ENCODE measurements around the gene TMTC1. TPM values are rescaled to one million over a fixed set of nuclear protein-coding genes. Genes with fewer than 3 reads are reported as not detected.
A peak's percentile ranks its signal among the peaks of the same experiment; 100 is the strongest.

TMTC1 gene
- total RNA-seq, 1 experiment from 2014 or later: 109 TPM

DNA sequence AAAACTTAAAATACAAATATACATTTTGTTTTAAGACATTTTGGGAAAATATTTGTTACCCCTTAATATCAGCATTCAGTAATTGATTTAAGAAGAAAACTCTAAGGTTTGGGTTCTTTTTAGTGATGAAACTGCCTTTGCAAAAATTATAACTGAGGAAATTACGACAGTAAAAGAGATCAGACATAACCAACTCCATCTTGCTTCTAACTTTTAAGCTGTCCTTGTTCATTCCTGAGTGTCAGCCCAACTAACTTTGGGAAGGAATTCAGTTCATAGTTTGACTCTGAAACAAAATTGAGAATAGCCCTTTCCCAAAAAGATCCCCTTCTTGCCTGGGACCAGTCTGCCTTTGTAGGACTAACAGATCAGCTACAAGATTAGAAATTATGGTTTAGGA, 93.0 kb downstream of the TMTC1 start:
- Mint-ChIP-seq H3K36me3 (ENCODE audit: insufficient read depth, unreplicated experiment) (peaks cover 58% of the 10 kb centered on the region), H3K27me3 (ENCODE audit: insufficient read depth, unreplicated experiment) (no peaks in the 10 kb centered on the region), H3K9me3 (ENCODE audit: unreplicated experiment) (no peaks in the 10 kb centered on the region), H3K27ac (ENCODE audit: low read depth, unreplicated experiment) (no peak overlapping the region), H3K4me3 (ENCODE audit: unreplicated experiment) (no peak overlapping the region), H3K4me1 (ENCODE audit: insufficient read depth, unreplicated experiment) (peaks cover 24% of the 10 kb centered on the region)
- DNase-seq (ENCODE audit: unreplicated experiment): no peak
- no TSS peak for BruUV-seq (replicated peaks)
- TF ChIP-seq, protein P1, sequence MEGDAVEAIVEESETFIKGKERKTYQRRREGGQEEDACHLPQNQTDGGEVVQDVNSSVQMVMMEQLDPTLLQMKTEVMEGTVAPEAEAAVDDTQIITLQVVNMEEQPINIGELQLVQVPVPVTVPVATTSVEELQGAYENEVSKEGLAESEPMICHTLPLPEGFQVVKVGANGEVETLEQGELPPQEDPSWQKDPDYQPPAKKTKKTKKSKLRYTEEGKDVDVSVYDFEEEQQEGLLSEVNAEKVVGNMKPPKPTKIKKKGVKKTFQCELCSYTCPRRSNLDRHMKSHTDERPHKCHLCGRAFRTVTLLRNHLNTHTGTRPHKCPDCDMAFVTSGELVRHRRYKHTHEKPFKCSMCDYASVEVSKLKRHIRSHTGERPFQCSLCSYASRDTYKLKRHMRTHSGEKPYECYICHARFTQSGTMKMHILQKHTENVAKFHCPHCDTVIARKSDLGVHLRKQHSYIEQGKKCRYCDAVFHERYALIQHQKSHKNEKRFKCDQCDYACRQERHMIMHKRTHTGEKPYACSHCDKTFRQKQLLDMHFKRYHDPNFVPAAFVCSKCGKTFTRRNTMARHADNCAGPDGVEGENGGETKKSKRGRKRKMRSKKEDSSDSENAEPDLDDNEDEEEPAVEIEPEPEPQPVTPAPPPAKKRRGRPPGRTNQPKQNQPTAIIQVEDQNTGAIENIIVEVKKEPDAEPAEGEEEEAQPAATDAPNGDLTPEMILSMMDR (IDR thresholded peaks at IDR 0.05; ENCODE audit: unreplicated experiment): no peak
- CTCF ChIA-PET: no interaction called here
- intact Hi-C loops (cut with micrococcal nuclease): no loop called here
- POLR2A ChIA-PET: no interaction called here

DNA sequence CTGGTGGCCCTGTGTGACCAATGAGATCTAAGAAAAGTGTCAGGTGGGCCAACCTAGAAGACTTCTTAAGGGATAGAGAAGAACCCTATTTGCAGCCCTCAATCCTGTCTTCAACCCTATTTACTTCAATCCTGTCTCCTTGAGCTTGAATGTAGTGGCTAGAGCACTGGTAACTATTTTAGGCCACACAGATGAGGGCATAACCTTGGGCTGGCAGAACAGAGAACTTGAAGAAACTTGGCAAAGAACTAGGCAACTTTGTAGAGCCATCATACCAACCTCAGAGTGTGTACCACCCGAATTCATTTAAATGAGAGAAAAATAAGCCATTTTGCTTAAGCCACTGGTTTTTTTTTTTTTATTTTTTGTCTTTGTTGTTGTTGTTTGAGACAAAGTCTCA, 94.8 kb downstream of the TMTC1 start:
- no peak overlapping the region for H3K4me3 Mint-ChIP-seq (ENCODE audit: unreplicated experiment)
- peaks cover 49% of the 10 kb centered on the region for H3K36me3 Mint-ChIP-seq (ENCODE audit: insufficient read depth, unreplicated experiment)
- intact Hi-C loops (cut with micrococcal nuclease): no loop called here
- TF ChIP-seq, protein P1 (IDR thresholded peaks at IDR 0.05; ENCODE audit: unreplicated experiment): no peak
- peaks cover 21% of the 10 kb centered on the region for H3K4me1 Mint-ChIP-seq (ENCODE audit: insufficient read depth, unreplicated experiment)
- H3K9me3 Mint-ChIP-seq (ENCODE audit: unreplicated experiment): no peaks in the 10 kb centered on the region
- ChIA-PET POLR2A (interaction anchor here (1.0 to 1.1 kb wide), 2 partner anchors 10 to 13 kb away, joined by 3 read pairs; no protein-coding TSS in a partner anchor), CTCF (interaction anchor here (0.7 to 1.7 kb wide), 2 partner anchors 12 to 79 kb away, joined by 4 to 6 read pairs; no protein-coding TSS in a partner anchor)
- no peak overlapping the region for H3K27ac Mint-ChIP-seq (ENCODE audit: low read depth, unreplicated experiment)
- BruUV-seq (replicated peaks): no TSS peak
- H3K27me3 Mint-ChIP-seq (ENCODE audit: insufficient read depth, unreplicated experiment): no peaks in the 10 kb centered on the region
- DNase-seq (ENCODE audit: unreplicated experiment): no peak

DNA sequence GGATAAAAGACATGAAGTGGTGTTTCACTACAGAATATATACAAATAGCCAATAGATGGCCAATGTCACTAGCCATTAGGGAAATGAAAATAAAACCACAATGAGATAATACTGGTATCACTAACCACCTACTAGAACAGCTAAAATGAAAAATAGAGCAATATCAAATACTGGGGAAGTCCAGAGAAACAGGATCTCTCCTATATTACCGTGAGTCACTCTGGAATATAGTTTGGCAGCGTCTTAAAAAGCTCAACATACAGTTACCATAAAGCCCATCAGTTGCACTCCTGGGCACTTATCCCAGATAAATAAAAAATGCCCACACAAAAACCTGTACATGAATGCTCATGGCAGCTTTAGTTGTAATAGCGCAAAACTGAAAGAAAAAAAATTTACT, 101.7 kb downstream of the TMTC1 start:
- peak overlapping the region; percentile 22 for H3K4me3 Mint-ChIP-seq (ENCODE audit: unreplicated experiment)
- BruUV-seq (replicated peaks): no TSS peak
- no peaks in the 10 kb centered on the region for H3K27me3 Mint-ChIP-seq (ENCODE audit: insufficient read depth, unreplicated experiment)
- H3K36me3 Mint-ChIP-seq (ENCODE audit: insufficient read depth, unreplicated experiment): peaks cover 31% of the 10 kb centered on the region
- peaks cover 40% of the 10 kb centered on the region for H3K4me1 Mint-ChIP-seq (ENCODE audit: insufficient read depth, unreplicated experiment)
- no peaks in the 10 kb centered on the region for H3K9me3 Mint-ChIP-seq (ENCODE audit: unreplicated experiment)
- peak; percentile 87 for DNase-seq (ENCODE audit: unreplicated experiment)
- CTCF ChIA-PET: interaction anchor here (0.6 to 0.7 kb wide), 2 partner anchors 12 to 429 kb away, joined by 3 read pairs; no protein-coding TSS in a partner anchor
- H3K27ac Mint-ChIP-seq (ENCODE audit: low read depth, unreplicated experiment): peak overlapping the region; percentile 71
- TF ChIP-seq, protein P1 (IDR thresholded peaks at IDR 0.05; ENCODE audit: unreplicated experiment): no peak
- intact Hi-C loops (cut with micrococcal nuclease): no loop called here
- POLR2A ChIA-PET: interaction anchor here (0.7 to 1.2 kb wide), 4 partner anchors 21 to 137 kb away, joined by 3 to 4 read pairs (median 4); no protein-coding TSS in a partner anchor

DNA sequence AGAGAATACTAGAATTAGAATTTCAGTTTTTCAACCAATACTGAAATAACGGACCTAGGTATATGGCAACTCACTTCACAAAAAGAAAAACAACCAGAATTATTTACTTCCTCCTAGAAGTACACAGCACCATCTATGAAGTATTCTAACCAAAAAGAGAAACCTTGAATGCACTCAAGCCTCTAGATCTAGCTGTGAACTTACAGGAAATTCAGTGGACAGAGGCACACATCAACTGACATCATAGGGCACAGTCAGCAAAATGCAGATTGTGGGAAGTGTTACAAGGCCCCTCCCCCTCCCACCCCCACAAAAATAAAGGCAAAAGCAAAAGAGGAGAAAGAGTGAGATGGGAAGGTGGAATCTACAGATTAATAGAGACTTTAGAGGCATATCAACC, 102.4 kb downstream of the TMTC1 start:
- ChIA-PET CTCF (no interaction called here), POLR2A (no interaction called here)
- peak overlapping the region; percentile 22 for H3K4me3 Mint-ChIP-seq (ENCODE audit: unreplicated experiment)
- no TSS peak for BruUV-seq (replicated peaks)
- H3K4me1 Mint-ChIP-seq (ENCODE audit: insufficient read depth, unreplicated experiment): peaks cover 41% of the 10 kb centered on the region
- no peaks in the 10 kb centered on the region for H3K27me3 Mint-ChIP-seq (ENCODE audit: insufficient read depth, unreplicated experiment)
- intact Hi-C loops (cut with micrococcal nuclease): no loop called here
- peaks cover 32% of the 10 kb centered on the region for H3K36me3 Mint-ChIP-seq (ENCODE audit: insufficient read depth, unreplicated experiment)
- H3K27ac Mint-ChIP-seq (ENCODE audit: low read depth, unreplicated experiment): peak overlapping the region; percentile 71
- H3K9me3 Mint-ChIP-seq (ENCODE audit: unreplicated experiment): no peaks in the 10 kb centered on the region
- peak; percentile 14 for DNase-seq (ENCODE audit: unreplicated experiment)
- TF ChIP-seq, protein P1 (IDR thresholded peaks at IDR 0.05; ENCODE audit: unreplicated experiment): no peak

Data from MCF 10A (cell line).